Spinal cord (tissue), 10 donors: ENCODE results near the gene CABLES1. TPM values are rescaled to one million over a fixed set of nuclear protein-coding genes. Genes with fewer than 3 reads are reported as not detected.
"Not testable (repeated sequence)": the region's sequence is repeated elsewhere in the genome, so short reads cannot be mapped to it uniquely, and the experiment has no call there.

Experiments used
- DNase-seq, 6 donors: peaks; one replicate each; pipeline versions ENCODE4 v3.0.0 to v3.0.0-alpha.2; 2013 to 2015; ENCODE audit warnings: low spot score in 6 of 6, low read depth in 4 of 6
- H3K27ac ChIP-seq: one replicate; pipeline ENCODE4 v1.5.1; 2013; ENCODE audit warnings: low read depth, low read length, control low read depth
- H3K27me3 ChIP-seq: one replicate; pipeline ENCODE4 v1.6.1; 2013; ENCODE audit warnings: low read length; ENCODE audit not compliant: control insufficient read depth, insufficient read depth
- H3K36me3 ChIP-seq: one replicate; pipeline ENCODE4 v1.6.1; 2013; ENCODE audit warnings: low read length; ENCODE audit not compliant: control insufficient read depth, insufficient read depth
- H3K4me1 ChIP-seq: one replicate; pipeline ENCODE4 v1.6.1; 2013; ENCODE audit warnings: low read length; ENCODE audit not compliant: control insufficient read depth, insufficient read depth
- H3K4me3 ChIP-seq: one replicate; pipeline ENCODE4 v1.5.1; 2013; ENCODE audit warnings: low read depth, low read length, control low read depth
- H3K9me3 ChIP-seq: one replicate; pipeline ENCODE4 v1.6.1; 2013; ENCODE audit warnings: low read length; ENCODE audit not compliant: control insufficient read depth, insufficient read depth
- WGBS: methylation state at CpG from one replicate; pipeline ENCODE4 v1.1.5; 2013; ENCODE audit warnings: missing lambda C conversion rate; ENCODE audit not compliant: insufficient coverage; 5-methylcytosine and 5-hydroxymethylcytosine counted together
- polyA plus RNA-seq, 2 donors: library from polyadenylated mRNA; unstranded; fragments of 120-200 nt; gene quantifications; one replicate each; pipeline ENCODE4 v1.2.1, GENCODE V29; 2013; ENCODE audit not compliant: insufficient read length in 2 of 2
- total RNA-seq, 2 donors: library from RNA; depleted of rRNA in 1 of 2; stranded (reverse); fragments of 120-200 nt in 1 of 2; fragments of >200 nt in 1 of 2; gene quantifications; one replicate each; pipeline versions ENCODE4 v1.2.3 to v1.2.4, GENCODE V29; 2013 to 2014
- donor health status: healthy.

Gene CABLES1
- total and polyA plus RNA-seq, 4 donors: 7.6 to 30.4 (median 12.2) TPM

DNA sequence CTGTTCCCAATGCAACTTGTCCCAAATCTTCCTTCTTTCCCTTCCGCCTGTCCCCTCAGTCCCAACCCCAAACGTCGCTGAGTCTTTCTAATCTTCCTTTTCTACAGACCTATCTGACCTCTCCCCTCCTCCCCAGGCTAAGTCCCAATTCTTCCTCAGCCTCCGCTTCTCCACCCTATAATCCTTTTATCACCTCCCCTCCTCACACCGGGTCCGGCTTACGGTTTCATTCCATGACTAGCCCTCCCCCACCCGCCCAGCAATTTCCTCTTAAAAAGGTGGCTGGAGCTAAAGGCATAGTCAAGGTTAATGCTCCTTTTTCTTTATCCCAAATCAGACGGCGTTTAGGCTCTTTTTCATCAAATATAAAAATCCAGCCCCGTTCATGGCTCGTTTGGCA, 150.3 kb downstream of the CABLES1 start:
- not testable (repeated sequence) for H3K9me3 ChIP-seq, H3K36me3 ChIP-seq, H3K27ac ChIP-seq, DNase-seq, H3K27me3 ChIP-seq, H3K4me3 ChIP-seq
- 80% methylated on average over 10 of the region's 12 CpGs for whole genome bisulfite sequencing
- peaks cover 11% of the 10 kb centered on the region for H3K4me1 ChIP-seq

GRCh38 chr18:23291456-23292205, 156.3 kb downstream of the CABLES1 start:
- no peak for DNase-seq

DNA sequence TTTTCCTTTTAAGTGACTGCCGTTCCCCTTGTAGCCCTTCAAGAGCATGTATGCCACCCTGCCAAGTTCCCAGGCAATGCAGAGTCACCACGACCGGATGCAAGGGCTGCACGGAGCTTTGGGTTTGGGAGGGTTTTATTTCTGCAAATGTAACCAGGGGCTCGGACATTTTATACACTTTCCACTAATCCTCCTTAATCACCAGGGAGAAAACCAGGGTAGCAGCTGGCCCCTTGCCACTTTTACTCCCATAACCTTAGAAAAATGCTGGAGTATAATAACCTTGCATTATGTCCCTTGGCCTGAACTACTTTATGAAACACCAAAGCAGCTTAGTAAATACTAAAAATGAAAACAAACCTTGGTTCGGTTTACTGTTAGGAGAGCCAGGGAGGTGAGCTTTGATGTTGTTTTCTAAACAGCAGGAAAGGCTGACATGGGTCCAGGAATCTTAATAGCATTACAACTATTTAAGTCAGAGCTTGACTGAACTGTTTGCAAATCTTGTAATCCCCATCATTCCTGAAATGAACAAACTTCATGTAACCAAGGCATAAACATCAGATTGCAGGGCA, 165.0 kb downstream of the CABLES1 start:
- no CpG with 5 or more reads among the region's 6 CpGs for WGBS
- no peaks in the 10 kb centered on the region for H3K9me3 ChIP-seq
- DNase-seq: peak in 1 of 6 donors; percentile 61
- H3K4me3 ChIP-seq: no peak overlapping the region
- peaks cover 4% of the 10 kb centered on the region for H3K36me3 ChIP-seq
- no peak overlapping the region for H3K27ac ChIP-seq
- peaks cover 8% of the 10 kb centered on the region for H3K4me1 ChIP-seq
- no peaks in the 10 kb centered on the region for H3K27me3 ChIP-seq

More at GRCh38 chr18:23291456-23292205, 156.3 kb downstream of the CABLES1 start:
- Histone ChIP-seq H3K36me3 (no peaks in the 10 kb centered on the region), H3K4me1 (no peaks in the 10 kb centered on the region), H3K4me3 (no peak overlapping the region), H3K27ac (no peak overlapping the region), H3K9me3 (no peaks in the 10 kb centered on the region), H3K27me3 (no peaks in the 10 kb centered on the region)
- 90% methylated on average over 4 of the region's 4 CpGs for WGBS

DNA sequence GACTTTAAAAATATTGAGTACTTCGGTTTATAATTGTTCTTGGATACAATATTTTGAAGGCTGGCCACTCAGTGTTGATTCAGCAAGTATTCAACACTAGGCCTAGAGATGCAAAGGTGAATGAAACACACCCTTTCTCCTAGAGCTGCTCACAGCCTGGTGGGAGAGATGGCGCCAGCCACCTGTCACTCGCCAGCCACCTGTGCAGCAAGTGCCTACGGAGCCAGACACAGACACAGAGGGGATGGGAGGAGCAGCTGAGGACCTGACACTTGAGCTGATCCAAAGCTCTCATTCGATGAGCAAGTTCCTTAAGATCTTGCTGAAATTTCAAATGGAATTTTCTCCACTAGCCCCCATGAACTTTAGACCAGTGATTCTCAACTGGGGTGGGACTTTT, 166.7 kb downstream of the CABLES1 start:
- Histone ChIP-seq H3K4me1 (peaks cover 8% of the 10 kb centered on the region), H3K27ac (no peak overlapping the region), H3K27me3 (no peaks in the 10 kb centered on the region), H3K4me3 (no peak overlapping the region), H3K36me3 (peaks cover 4% of the 10 kb centered on the region), H3K9me3 (no peaks in the 10 kb centered on the region)
- WGBS: 91% methylated on average over 3 of the region's 5 CpGs
- no peak for DNase-seq

DNA sequence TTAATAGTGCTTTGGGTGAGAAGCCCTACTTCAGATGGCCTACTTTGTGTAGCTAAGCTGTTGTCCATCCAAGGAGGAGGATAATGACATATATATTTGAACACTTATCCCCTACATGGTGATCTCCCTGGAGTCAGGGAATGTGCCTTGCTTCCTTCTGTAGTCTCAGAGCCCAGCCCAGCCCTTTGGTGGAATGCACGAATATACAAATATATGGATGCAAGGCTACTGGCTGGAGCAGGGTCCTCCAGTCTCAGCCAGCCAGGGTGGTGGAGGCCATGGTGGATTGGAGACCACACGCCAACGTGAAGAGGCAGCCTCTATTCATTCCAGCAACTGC, 167.2 kb downstream of the CABLES1 start:
- Histone ChIP-seq H3K27me3 (no peaks in the 10 kb centered on the region), H3K4me3 (no peak overlapping the region), H3K27ac (no peak overlapping the region), H3K4me1 (peaks cover 8% of the 10 kb centered on the region), H3K9me3 (no peaks in the 10 kb centered on the region), H3K36me3 (peaks cover 4% of the 10 kb centered on the region)
- DNase-seq: no peak
- WGBS: 93% methylated on average over 3 of the region's 3 CpGs

DNA sequence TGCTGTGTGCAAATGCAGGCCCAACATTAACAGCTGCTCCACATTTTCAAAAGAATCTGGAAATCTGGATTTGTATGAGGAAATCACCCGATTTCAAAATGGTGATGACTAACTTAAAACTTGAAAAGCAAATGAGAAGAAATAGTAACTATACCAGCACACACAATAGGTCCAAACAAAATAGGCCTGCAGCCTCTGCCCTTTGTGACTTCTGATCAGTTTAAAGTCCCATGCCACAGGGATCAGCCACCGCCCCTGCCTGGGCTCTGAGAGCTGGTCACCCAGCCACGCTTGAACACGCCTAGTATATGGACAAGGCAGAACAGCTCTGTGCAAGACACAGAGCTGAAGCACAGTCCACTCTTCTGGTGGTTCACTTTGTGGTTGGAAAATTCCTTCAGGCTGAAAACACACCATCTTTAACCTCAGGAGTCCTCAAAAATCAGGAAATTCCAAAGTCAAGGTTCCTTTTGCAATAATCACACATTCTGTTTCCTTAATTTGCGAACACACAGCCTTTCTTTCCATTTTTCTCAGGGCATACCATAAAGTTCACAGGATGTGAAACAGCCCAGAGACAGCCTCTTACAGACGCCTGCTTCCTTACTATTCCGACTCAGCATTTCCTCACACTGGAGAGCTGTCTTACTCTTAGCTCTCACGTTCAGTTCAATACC, 167.7 kb downstream of the CABLES1 start:
- no peaks in the 10 kb centered on the region for H3K36me3 ChIP-seq
- no peak for DNase-seq
- 86% methylated on average over 3 of the region's 8 CpGs for WGBS
- no peak overlapping the region for H3K27ac ChIP-seq
- H3K27me3 ChIP-seq: no peaks in the 10 kb centered on the region
- peaks cover 8% of the 10 kb centered on the region for H3K4me1 ChIP-seq
- no peak overlapping the region for H3K4me3 ChIP-seq
- H3K9me3 ChIP-seq: no peaks in the 10 kb centered on the region

DNA sequence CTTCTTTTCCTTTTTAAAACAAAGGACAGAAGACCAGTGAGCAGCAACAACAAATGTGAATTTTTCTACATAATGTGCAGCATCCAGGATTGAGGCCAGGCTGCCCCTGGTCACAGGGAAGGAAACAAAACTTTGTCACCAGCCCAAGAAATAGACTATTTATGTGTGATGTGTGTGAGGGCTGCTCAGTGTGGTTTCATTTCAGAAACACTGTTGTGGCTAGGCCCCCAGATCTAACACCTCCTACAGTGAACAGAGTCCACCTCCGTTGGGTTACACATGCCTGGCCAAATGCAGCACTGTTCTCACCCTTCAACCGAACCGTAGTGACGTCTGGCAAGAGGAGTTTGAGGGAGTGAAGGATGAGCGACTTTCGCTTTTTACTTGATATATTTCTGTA, 171.5 kb downstream of the CABLES1 start:
- DNase-seq: no peak
- H3K27ac ChIP-seq: no peak overlapping the region
- no peaks in the 10 kb centered on the region for H3K36me3 ChIP-seq
- no CpG with 5 or more reads among the region's 6 CpGs for WGBS
- H3K27me3 ChIP-seq: no peaks in the 10 kb centered on the region
- no peaks in the 10 kb centered on the region for H3K4me1 ChIP-seq
- H3K9me3 ChIP-seq: no peaks in the 10 kb centered on the region
- H3K4me3 ChIP-seq: no peak overlapping the region

GRCh38 chr18:23307567-23308295, 172.4 kb downstream of the CABLES1 start:
- H3K9me3 ChIP-seq: no peaks in the 10 kb centered on the region
- no peak overlapping the region for H3K27ac ChIP-seq
- WGBS: 94% methylated on average over 11 of the region's 14 CpGs
- H3K4me1 ChIP-seq: no peaks in the 10 kb centered on the region
- H3K4me3 ChIP-seq: no peak overlapping the region
- DNase-seq: no peak
- no peaks in the 10 kb centered on the region for H3K27me3 ChIP-seq
- no peaks in the 10 kb centered on the region for H3K36me3 ChIP-seq
